Right lobe of liver (tissue), 4 donors: ENCODE measurements around the gene DIPK1B.

Experiments
- CTCF ChIP-seq, 4 donors: fragments of 200-600 bp in 3 of 4; fragments of 450-650 bp in 1 of 4; IDR thresholded peaks; one replicate each; pipeline versions ENCODE4 v1.5.1 to v1.8.0; 2016 to 2022; ENCODE audit warnings: antibody characterized with exemption in 4 of 4, mild to moderate bottlenecking in 2 of 4
- POLR2A ChIP-seq: fragments of 450-650 bp; IDR thresholded peaks from one replicate; pipeline ENCODE4 v1.6.1; 2017; ENCODE audit warnings: antibody characterized with exemption, mild to moderate bottlenecking
- donor health status: DM: no; HTN: no; CAD: no.
- donor health status: DM: no; HTN: no; CAD: no.
- donor health status: DM: no; HTN: yes; CAD: no.

GRCh38 chr9:136760424-136760823, 48.1 kb downstream of the DIPK1B start:
- no peak for TF ChIP-seq CTCF (IDR thresholded peaks at IDR 0.05)
- no peak for TF ChIP-seq POLR2A
